ENCODE results near the gene TIMELESS.
"Not testable (repeated sequence)": the region's sequence is repeated elsewhere in the genome, so short reads cannot be mapped to it uniquely, and the experiment has no call there.

The TIMELESS gene

GRCh38 chr12:56494481-56494880, 45.3 kb upstream of the TIMELESS start:
- not testable (repeated sequence) for H3K4ac ChIP-seq (ENCODE audit: low read depth in 1 of 2, low read length in 2 of 2); H2BK12ac ChIP-seq (ENCODE audit: low read length in 2 of 2); H3K14ac ChIP-seq (ENCODE audit: low read length in 2 of 2); H2AK5ac ChIP-seq (ENCODE audit: low read length, severe bottlenecking); DNase-seq; H3K4me3 ChIP-seq (ENCODE audit: insufficient read depth in 1 of 2, low read depth in 1 of 2, low read length in 2 of 2); H2AFZ ChIP-seq (ENCODE audit: low read depth, low read length); H3K23ac ChIP-seq (ENCODE audit: low read length in 2 of 2); H3K4me2 ChIP-seq (ENCODE audit: low read length, poor library complexity, severe bottlenecking); H3K9me3 ChIP-seq (ENCODE audit: control insufficient read depth, low read length); H2BK5ac ChIP-seq (ENCODE audit: low read depth, low read length, poor library complexity, severe bottlenecking); H3K4me1 ChIP-seq (ENCODE audit: control insufficient read depth, insufficient read depth, low read depth, low read length); H4K8ac ChIP-seq (ENCODE audit: low read length); H3K9ac ChIP-seq (ENCODE audit: low read length); H3K36me3 ChIP-seq (ENCODE audit: control insufficient read depth in 1 of 2, insufficient read depth in 2 of 2, low read depth in 1 of 2, low read length in 2 of 2); H2BK15ac ChIP-seq (ENCODE audit: low read depth, poor library complexity, severe bottlenecking); H3K27ac ChIP-seq (ENCODE audit: low read length, poor library complexity, severe bottlenecking); H2BK120ac ChIP-seq (ENCODE audit: low read depth, low read length); H3K18ac ChIP-seq (ENCODE audit: low read depth in 1 of 2, low read length in 2 of 2); H4K91ac ChIP-seq (ENCODE audit: low read length); H3K79me1 ChIP-seq (replicated peaks; ENCODE audit: low read length, poor library complexity, severe bottlenecking)
- peaks cover 23 to 31% of the 10 kb centered on the region in 2 experiments for H3K27me3 ChIP-seq (ENCODE audit: control insufficient read depth in 1 of 2, insufficient read depth in 1 of 2, low read length in 2 of 2)
- 96% methylated on average over 25 of the region's 27 CpGs for WGBS

- H3K4me3 ChIP-seq (ENCODE audit: insufficient read depth in 1 of 2, low read depth in 1 of 2, low read length in 2 of 2); H4K8ac ChIP-seq (ENCODE audit: low read length); H3K9me3 ChIP-seq (ENCODE audit: control insufficient read depth, low read length); DNase-seq; H3K27ac ChIP-seq (ENCODE audit: low read length, poor library complexity, severe bottlenecking); H3K4me1 ChIP-seq (ENCODE audit: control insufficient read depth, insufficient read depth, low read depth, low read length); H4K91ac ChIP-seq (ENCODE audit: low read length); H3K4me2 ChIP-seq (ENCODE audit: low read length, poor library complexity, severe bottlenecking); H3K4ac ChIP-seq (ENCODE audit: low read depth in 1 of 2, low read length in 2 of 2); H3K23ac ChIP-seq (ENCODE audit: low read length in 2 of 2); H3K36me3 ChIP-seq (ENCODE audit: control insufficient read depth in 1 of 2, insufficient read depth in 2 of 2, low read depth in 1 of 2, low read length in 2 of 2); H2BK120ac ChIP-seq (ENCODE audit: low read depth, low read length); H2BK5ac ChIP-seq (ENCODE audit: low read depth, low read length, poor library complexity, severe bottlenecking); H3K9ac ChIP-seq (ENCODE audit: low read length); H3K14ac ChIP-seq (ENCODE audit: low read length in 2 of 2); H2AFZ ChIP-seq (ENCODE audit: low read depth, low read length); H2BK15ac ChIP-seq (ENCODE audit: low read depth, poor library complexity, severe bottlenecking); H3K18ac ChIP-seq (ENCODE audit: low read depth in 1 of 2, low read length in 2 of 2); H2AK5ac ChIP-seq (ENCODE audit: low read length, severe bottlenecking); H2BK12ac ChIP-seq (ENCODE audit: low read length in 2 of 2); H3K79me1 ChIP-seq (replicated peaks; ENCODE audit: low read length, poor library complexity, severe bottlenecking): not testable (repeated sequence)
- 94% methylated on average over 14 of the region's 15 CpGs for WGBS
- H3K27me3 ChIP-seq (ENCODE audit: control insufficient read depth in 1 of 2, insufficient read depth in 1 of 2, low read length in 2 of 2): peaks cover 27 to 36% of the 10 kb centered on the region in 2 experiments
These were observed 44.8 kb upstream of the TIMELESS start for GRCh38 chr12:56494106-56494415.

GRCh38 chr12:56493409-56494105, 44.3 kb upstream of the TIMELESS start:
- H2AFZ ChIP-seq (ENCODE audit: low read depth, low read length); H3K18ac ChIP-seq (ENCODE audit: low read depth in 1 of 2, low read length in 2 of 2); H2BK15ac ChIP-seq (ENCODE audit: low read depth, poor library complexity, severe bottlenecking); H3K4me1 ChIP-seq (ENCODE audit: control insufficient read depth, insufficient read depth, low read depth, low read length); H3K23ac ChIP-seq (ENCODE audit: low read length in 2 of 2); H2BK12ac ChIP-seq (ENCODE audit: low read length in 2 of 2); H3K14ac ChIP-seq (ENCODE audit: low read length in 2 of 2); DNase-seq; H3K79me1 ChIP-seq (replicated peaks; ENCODE audit: low read length, poor library complexity, severe bottlenecking); H2AK5ac ChIP-seq (ENCODE audit: low read length, severe bottlenecking); H3K36me3 ChIP-seq (ENCODE audit: control insufficient read depth in 1 of 2, insufficient read depth in 2 of 2, low read depth in 1 of 2, low read length in 2 of 2); H3K27ac ChIP-seq (ENCODE audit: low read length, poor library complexity, severe bottlenecking); H3K4me3 ChIP-seq (ENCODE audit: insufficient read depth in 1 of 2, low read depth in 1 of 2, low read length in 2 of 2); H4K91ac ChIP-seq (ENCODE audit: low read length); H4K8ac ChIP-seq (ENCODE audit: low read length); H3K4me2 ChIP-seq (ENCODE audit: low read length, poor library complexity, severe bottlenecking); H3K9me3 ChIP-seq (ENCODE audit: control insufficient read depth, low read length); H3K9ac ChIP-seq (ENCODE audit: low read length); H3K4ac ChIP-seq (ENCODE audit: low read depth in 1 of 2, low read length in 2 of 2); H2BK5ac ChIP-seq (ENCODE audit: low read depth, low read length, poor library complexity, severe bottlenecking); H2BK120ac ChIP-seq (ENCODE audit: low read depth, low read length): not testable (repeated sequence)
- H3K27me3 ChIP-seq (ENCODE audit: control insufficient read depth in 1 of 2, insufficient read depth in 1 of 2, low read length in 2 of 2): peaks cover 32 to 41% of the 10 kb centered on the region in 2 experiments
- 89% methylated on average over 31 of the region's 31 CpGs for WGBS

- Histone ChIP-seq H4K91ac (ENCODE audit: low read length) (no peak overlapping the region), H3K14ac (ENCODE audit: low read length in 2 of 2) (no peak overlapping the region), H3K23ac (ENCODE audit: low read length in 2 of 2) (no peak overlapping the region), H3K79me1 (replicated peaks; ENCODE audit: low read length, poor library complexity, severe bottlenecking) (no peaks in the 10 kb centered on the region), H2BK5ac (ENCODE audit: low read depth, low read length, poor library complexity, severe bottlenecking) (no peak overlapping the region), H3K36me3 (ENCODE audit: control insufficient read depth in 1 of 2, insufficient read depth in 2 of 2, low read depth in 1 of 2, low read length in 2 of 2) (no peaks in the 10 kb centered on the region), H3K18ac (ENCODE audit: low read depth in 1 of 2, low read length in 2 of 2) (no peak overlapping the region), H2BK15ac (ENCODE audit: low read depth, poor library complexity, severe bottlenecking) (no peak overlapping the region), H2BK12ac (ENCODE audit: low read length in 2 of 2) (no peak overlapping the region), H3K27ac (ENCODE audit: low read length, poor library complexity, severe bottlenecking) (no peak overlapping the region), H3K4me2 (ENCODE audit: low read length, poor library complexity, severe bottlenecking) (no peak overlapping the region), H3K4me3 (ENCODE audit: insufficient read depth in 1 of 2, low read depth in 1 of 2, low read length in 2 of 2) (no peak overlapping the region), H2BK120ac (ENCODE audit: low read depth, low read length) (no peak overlapping the region), H2AK5ac (ENCODE audit: low read length, severe bottlenecking) (no peak overlapping the region), H3K4ac (ENCODE audit: low read depth in 1 of 2, low read length in 2 of 2) (no peak overlapping the region), H3K9ac (ENCODE audit: low read length) (no peak overlapping the region), H3K27me3 (ENCODE audit: control insufficient read depth in 1 of 2, insufficient read depth in 1 of 2, low read length in 2 of 2) (peaks cover 46 to 55% of the 10 kb centered on the region in 2 experiments), H3K9me3 (ENCODE audit: control insufficient read depth, low read length) (no peaks in the 10 kb centered on the region), H4K8ac (ENCODE audit: low read length) (no peak overlapping the region), H2AFZ (ENCODE audit: low read depth, low read length) (no peak overlapping the region), H3K4me1 (ENCODE audit: control insufficient read depth, insufficient read depth, low read depth, low read length) (peaks cover 14% of the 10 kb centered on the region)
- DNase-seq: no peak
These were observed 41.1 kb upstream of the TIMELESS start for GRCh38 chr12:56490360-56490759.

Data from mesenchymal stem cell (in vitro differentiated cells and primary cell).